ENCODE results near the gene WRAP73. TPM values are rescaled to one million over a fixed set of nuclear protein-coding genes. Genes with fewer than 3 reads are reported as not detected.
"Not testable (repeated sequence)": the region's sequence is repeated elsewhere in the genome, so short reads cannot be mapped to it uniquely, and the experiment has no call there.

The WRAP73 gene
- total RNA-seq, 1 donor from 2014 or later = 20.4 TPM

DNA sequence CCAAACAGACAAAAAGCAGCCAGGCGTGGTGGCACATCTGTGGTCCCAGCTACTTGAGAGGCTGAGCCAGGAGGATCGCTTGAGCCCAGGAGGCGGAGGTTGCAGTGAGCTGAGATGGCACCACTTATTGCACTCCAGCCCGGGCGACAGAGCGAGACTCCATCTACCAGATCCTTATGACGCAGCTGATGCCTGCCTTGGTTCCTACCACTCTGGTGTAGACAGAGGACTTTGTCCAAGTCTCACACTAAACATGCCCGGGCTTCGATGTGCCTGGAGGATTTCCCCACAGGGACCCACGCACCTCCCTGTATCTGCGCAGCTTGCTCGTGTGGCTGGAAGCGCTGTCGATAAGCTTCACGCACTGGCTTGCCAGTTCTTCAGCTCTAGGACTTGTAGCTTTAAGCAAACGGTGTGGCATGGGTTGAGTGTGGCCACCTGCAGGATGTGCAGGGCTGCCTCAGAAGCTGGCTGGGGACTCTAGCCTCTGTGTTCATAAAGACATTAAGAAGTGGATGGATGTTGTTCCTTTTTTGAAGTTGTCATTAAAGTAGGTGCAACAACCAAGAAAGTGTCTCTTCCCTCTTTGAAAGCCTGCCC, 20.2 kb downstream of the WRAP73 start:
- no peak for DNase-seq

- no peak for DNase-seq
Observed at GRCh38 chr1:3628445-3628844, 21.5 kb downstream of the WRAP73 start.

- DNase-seq = no peak
Observed at GRCh38 chr1:3627515-3628253, 22.2 kb downstream of the WRAP73 start.

DNA sequence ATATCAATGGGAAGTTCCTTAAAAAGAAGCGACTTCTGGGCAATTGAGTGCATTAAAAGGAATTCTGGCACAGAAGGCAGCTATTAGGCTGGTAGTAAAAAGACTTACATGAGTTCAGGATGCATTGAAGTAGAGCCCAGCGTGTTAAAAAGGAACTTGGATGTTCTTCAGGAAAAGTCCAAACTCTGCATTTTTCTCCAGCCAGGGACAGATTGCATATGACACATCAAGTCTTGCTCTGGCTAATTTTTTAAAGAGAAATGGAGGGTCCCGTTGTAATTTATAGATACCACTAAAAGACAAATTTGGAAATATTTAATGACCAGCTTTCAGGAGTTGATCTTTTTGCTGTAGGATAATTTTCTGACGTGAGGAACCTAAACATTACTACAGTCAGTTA, 23.9 kb downstream of the WRAP73 start:
- DNase-seq = no peak

- peak; percentile 79 for DNase-seq
Observed at GRCh38 chr1:3625151-3625907, 24.6 kb downstream of the WRAP73 start.

DNA sequence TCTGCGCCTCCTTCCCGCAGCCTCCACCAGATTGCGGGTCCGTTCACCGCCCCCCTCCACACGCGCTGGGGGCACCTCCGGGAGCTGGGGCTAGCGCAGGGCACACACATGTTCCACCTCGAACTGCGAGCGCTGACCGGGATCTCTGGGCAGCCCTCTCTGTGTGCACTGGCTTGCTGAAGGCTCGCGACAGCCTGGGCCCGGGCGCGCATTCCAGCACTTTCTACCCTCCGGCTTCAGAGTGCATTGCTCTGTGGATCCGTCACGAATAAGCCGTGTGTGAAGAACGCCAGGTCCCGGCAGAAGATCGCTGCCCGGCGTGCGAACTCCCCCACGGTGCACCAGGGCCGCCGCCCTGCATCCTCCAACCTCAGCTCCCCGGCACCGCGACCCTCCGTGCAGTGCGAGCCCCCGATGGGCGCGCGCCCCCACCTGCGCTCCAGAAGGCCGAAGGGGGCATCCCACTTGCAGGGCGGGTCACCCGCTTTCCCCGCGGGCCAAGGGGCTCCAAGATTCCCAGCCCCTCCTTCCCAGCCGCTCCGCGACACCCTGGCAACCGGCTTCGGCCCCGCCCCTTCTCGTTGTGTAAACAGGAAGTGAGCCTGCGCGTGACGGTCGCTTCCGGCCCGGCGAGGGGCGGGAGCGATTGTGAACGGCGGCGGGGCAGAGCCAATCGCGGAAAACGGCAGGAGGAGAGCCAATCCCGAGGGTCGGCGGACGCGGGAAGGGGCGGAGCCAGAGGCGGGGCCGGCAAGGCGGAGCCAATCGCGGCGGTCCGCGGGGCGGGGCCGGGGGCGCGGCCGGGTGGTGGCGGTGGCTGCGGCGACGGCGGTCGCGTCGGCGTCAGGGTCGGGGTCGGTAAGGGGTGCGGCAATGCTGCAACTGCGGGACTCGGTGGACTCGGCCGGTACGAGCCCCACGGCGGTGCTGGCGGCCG, 25.4 kb downstream of the WRAP73 start, which contains the start of gene TPRG1L:
TPRG1L (plus strand) TSS at position 816 of the 937 bp plus-strand sequence; CDS start at position 874, 58 bp downstream.
- peak; percentile 97 for DNase-seq

DNA sequence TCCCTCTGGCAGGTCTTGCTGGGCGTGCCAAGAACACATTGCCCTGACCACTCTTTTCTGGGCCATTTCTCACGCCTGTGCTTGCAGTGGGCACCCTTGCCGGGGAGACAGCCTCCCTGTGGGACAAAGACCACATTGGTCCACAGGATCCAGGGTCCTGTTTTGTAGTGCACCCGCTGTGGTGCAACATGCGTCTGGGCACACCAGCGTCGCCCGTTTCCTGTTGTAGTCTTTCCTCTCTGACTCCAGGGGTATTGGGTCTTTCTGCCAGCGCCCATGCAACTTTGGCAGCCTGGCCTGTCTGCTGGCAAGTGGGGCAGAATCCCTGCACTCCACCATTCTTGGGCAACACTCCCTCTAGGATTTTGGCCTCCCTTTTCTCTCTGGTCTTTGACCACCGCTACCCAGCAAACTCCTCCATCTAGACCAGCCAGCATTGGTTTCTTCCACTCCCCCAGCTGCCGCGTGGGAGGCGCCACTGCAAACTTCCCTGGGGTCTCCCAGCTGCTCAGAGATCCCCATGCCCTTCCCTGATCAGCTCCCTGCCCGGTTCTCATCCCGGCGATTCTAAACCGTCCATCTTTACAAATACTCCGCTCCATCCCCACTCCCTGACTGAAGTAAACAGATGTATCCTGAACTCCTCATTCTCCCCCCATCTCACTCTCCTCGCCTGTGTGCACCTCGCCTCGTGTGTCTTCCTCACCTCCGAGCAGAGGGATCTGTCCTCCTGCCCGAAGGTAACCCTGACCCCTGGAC, 26.3 kb downstream of the WRAP73 start:
- DNase-seq = no peak

DNA sequence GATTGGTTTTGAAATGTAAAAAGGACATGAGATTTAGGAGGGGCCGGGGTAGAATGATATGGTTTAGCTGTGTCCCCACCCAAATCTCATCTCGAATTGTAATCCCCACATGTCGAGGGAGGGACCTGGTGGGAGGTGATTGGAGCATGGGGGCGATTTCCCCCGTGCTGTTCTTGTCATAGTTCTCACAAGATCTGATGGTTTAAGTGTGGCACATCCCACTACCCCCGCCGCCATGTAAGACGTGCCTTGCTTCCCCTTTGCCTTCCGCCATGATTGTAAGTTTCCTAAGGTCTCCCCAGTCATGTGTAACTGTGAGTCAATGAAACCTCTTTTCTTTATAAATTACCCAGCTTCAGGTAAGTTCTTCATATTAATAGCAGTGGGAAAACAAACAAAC, 27.8 kb downstream of the WRAP73 start:
- not testable (repeated sequence) for DNase-seq

DNA sequence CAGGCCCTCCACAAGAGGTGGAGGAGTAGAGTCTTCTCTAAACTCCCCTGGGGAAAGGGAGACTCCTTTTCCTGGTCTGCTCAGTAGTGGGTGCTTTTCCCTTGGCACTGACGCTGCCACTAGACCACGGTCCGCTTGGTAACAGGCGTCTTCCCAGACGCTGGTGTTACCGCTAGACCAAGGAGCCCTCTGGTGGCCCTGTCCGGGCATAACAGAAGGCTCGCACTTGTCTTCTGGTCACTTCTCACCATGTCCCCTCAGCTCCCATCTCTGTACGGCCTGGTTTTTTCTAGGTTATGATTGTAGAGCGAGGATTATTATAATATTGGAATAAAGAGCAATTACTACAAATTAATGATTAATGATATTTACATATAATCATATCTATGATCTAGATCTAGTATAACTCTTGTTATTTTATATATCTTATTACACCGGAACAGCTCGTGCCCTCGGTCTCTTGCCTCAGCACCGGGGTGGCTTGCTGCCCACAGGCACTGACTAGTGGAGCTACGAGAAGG, 28.7 kb downstream of the WRAP73 start:
- DNase-seq = peak; percentile 46

- DNase-seq = no peak
Observed at GRCh38 chr1:3620708-3621107, 29.2 kb downstream of the WRAP73 start.

- DNase-seq = peak; percentile 90
Observed at GRCh38 chr1:3618881-3619671, 30.8 kb downstream of the WRAP73 start.

DNA sequence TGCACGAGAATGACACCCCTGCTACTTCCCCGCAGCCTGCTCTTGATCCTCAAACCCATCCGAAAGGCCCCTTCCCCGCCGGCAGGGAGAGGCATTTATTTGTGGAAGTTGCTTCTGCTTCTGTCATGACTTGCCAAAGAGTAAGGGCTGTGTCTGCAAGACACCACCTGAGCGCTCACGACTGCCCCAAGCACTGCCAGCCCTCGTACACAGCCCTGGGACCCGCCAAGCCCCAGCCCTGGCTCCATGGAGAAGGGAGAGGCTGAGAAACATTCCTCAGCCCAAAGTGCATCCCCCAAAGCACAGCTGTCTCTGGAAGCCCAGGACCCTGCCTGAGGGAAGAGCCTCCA, 31.4 kb downstream of the WRAP73 start:
- DNase-seq = no peak

- DNase-seq = no peak
Observed at GRCh38 chr1:3617806-3618345, 32.0 kb downstream of the WRAP73 start.

- no peak for DNase-seq
Observed at GRCh38 chr1:3616861-3617260, 33.0 kb downstream of the WRAP73 start.

- peak; percentile 54 for DNase-seq
Observed at GRCh38 chr1:3614755-3615742, 34.9 kb downstream of the WRAP73 start.

DNA sequence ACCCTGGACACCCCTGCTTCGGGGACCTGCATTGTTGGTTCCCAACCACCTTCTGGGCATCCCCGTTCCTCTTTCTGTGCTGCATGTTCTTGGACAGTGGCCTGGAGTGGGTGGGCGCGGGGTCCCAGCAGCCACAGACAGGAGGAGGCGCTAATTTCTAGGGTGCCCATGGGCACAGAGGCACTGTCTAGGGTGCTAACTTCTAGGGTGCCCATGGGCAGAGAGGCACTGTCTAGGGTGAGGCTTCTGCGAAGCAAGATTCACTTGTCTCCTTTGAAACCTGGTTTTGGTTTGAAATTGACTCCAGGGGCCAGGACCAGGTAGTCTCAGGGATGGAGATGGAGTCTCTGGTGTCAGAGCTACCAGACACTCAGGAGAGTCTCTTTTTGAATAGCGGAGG, 37.8 kb downstream of the WRAP73 start:
- DNase-seq = no peak

DNA sequence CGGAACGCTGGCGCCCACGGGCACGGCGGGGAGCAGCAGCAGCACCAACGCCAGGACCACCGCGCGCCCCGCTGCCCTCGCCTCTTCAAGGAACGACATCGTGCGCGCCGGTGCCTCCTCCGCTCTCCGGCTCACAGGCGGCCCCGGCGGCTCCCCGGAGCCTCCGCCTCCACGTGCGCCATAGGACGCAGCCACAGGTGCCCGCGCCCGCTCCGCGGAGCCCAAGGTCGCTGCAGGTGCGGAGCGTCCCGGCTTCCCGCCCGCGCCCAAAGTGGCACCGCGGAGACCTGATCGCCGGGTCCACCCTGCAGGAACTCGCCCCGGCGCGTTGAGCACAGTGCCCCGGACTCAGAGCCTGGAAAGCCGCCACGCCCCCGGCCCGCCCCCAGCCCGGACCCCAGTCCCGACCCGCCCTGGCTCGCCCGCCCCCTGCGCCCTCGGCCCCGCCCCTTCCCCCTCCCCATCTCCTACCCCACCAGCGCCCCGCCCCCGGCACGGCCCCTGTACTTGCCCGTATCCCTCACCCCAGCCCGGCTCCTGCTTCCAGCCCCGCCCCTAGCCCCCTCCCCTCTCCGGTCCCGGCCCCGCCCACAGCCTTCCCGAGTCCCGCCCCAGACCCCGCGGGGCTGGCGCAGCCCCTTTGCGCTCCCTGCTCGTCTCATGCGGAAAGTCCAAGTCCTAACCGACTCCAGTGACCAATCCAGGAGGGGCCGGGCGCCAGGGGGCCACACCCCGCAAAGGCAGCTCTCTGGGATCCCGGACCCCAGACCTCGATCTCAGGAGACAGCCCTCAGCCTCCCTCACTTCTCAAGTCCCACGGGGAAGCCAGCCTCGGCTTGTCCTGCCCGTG, 38.5 kb downstream of the WRAP73 start, which contains the start of gene MEGF6:
MEGF6 (minus strand) TSS at position 339 of the 850 bp plus-strand sequence; CDS start at position 99, 240 bp downstream.
- DNase-seq = peak; percentile 65

Measured in dermis blood vessel endothelial cell (primary cell).